Gastrocnemius medialis (tissue), 4 donors: Measurements from ENCODE around the gene ZNF133. TPM values are rescaled to one million over a fixed set of nuclear protein-coding genes. Genes with fewer than 3 reads are reported as not detected.
A peak's percentile ranks its signal among the peaks of the same experiment; 100 is the strongest.

Experiments used
- ATAC-seq, 2 donors: fragments of 150-250 bp; one replicate each; pipeline ENCODE4 v1.9.1; 2016
- DNase-seq, 2 donors: peaks; one replicate each; pipeline ENCODE4 v3.0.0-alpha.2; 2019
- H3K27ac ChIP-seq, 4 donors: fragments of 200-600 bp; sonication (generic); 1 replicate in 1 of 4; 2 replicates in 3 of 4; pipeline ENCODE4 v1.5.1; 2016 to 2018; ENCODE audit warnings: mild to moderate bottlenecking in 2 of 4, moderate library complexity in 1 of 4
- H3K27me3 ChIP-seq, 3 donors: fragments of 200-600 bp; sonication (generic) in 2 of 3; 1 replicate in 1 of 3; 2 replicates in 2 of 3; pipeline versions ENCODE4 v1.5.1 to v1.6.0; 2016 to 2019; ENCODE audit warnings: mild to moderate bottlenecking in 1 of 3, moderate library complexity in 1 of 3
- H3K36me3 ChIP-seq, 2 donors: fragments of 200-600 bp; sonication (generic) in 1 of 2; one replicate each; pipeline ENCODE4 v1.5.1; 2017 to 2018
- H3K4me1 ChIP-seq, 2 donors: fragments of 200-600 bp; sonication (generic) in 1 of 2; one replicate each; pipeline ENCODE4 v1.5.1; 2016 to 2017; ENCODE audit warnings: mild to moderate bottlenecking in 2 of 2
- H3K4me3 ChIP-seq, 4 donors: fragments of 200-600 bp; sonication (generic) in 3 of 4; 1 replicate in 1 of 4; 2 replicates in 3 of 4; pipeline ENCODE4 v1.5.1; 2016 to 2019; ENCODE audit warnings: mild to moderate bottlenecking in 2 of 4
- H3K9me3 ChIP-seq, 3 donors: fragments of 200-600 bp; sonication (generic) in 2 of 3; 1 replicate in 1 of 3; 2 replicates in 2 of 3; pipeline ENCODE4 v1.5.1; 2016 to 2019
- CTCF ChIP-seq, 5 experiments: fragments of 450-650 bp in 3 of 5; fragments of 200-600 bp in 2 of 5; sonication (generic) in 2 of 5; IDR thresholded peaks in 4 of 5; conservative IDR thresholded peaks in 1 of 5; 1 replicate in 4 of 5; 2 replicates in 1 of 5; pipeline ENCODE4 v1.5.1; 2016 to 2019; ENCODE audit warnings: antibody characterized with exemption in 5 of 5, mild to moderate bottlenecking in 3 of 5, moderate library complexity in 3 of 5
- POLR2A ChIP-seq, 2 donors: fragments of 450-650 bp; IDR thresholded peaks; one replicate each; pipeline ENCODE4 v1.6.1; 2017; ENCODE audit warnings: antibody characterized with exemption in 2 of 2, mild to moderate bottlenecking in 2 of 2, moderate library complexity in 2 of 2
- in situ Hi-C, 4 donors: fragments of 200-750 bp; cut with MboI; loops; one replicate each; pipeline versions ENCODE4 v1.15.0 to v1.8.0; 2017; ENCODE audit warnings: low sequenced_read_pairs in 4 of 4
- intact Hi-C: fragments of 100-400 bp; cut with DNase I; formaldehyde crosslinking; loops from one replicate; pipeline ENCODE4 v1.15.1; 2023; ENCODE audit warnings: low total_unique reads
- total RNA-seq, 4 donors: library from RNA; depleted of rRNA; stranded (reverse); fragments of >200 nt; gene quantifications; one replicate each; pipeline versions ENCODE4 v1.1.0 to v1.2.3, GENCODE V29; 2016

ZNF133 gene
- total RNA-seq, 4 donors from 2014 or later = 6.9 to 15.8 (median 11.0) TPM

- no peak for ATAC-seq
- intact Hi-C loops (no loop called here), in situ Hi-C loops (loop anchor here in 1 of 4 donors (25.0 kb wide), 1 partner anchor 741 kb away; no protein-coding TSS in a partner anchor)
- TF ChIP-seq POLR2A (IDR thresholded peaks at IDR 0.05) (no peak), CTCF (IDR thresholded peaks at IDR 0.05 in 4 of 5, conservative IDR thresholded peaks at IDR 0.05 in 1 of 5) (no peak)
- Histone ChIP-seq H3K4me1 (no peaks in the 10 kb centered on the region), H3K9me3 (no peaks in the 10 kb centered on the region), H3K4me3 (no peak overlapping the region), H3K27ac (no peak overlapping the region), H3K27me3 (no peaks in the 10 kb centered on the region), H3K36me3 (no peaks in the 10 kb centered on the region)
- no peak for DNase-seq
Observed at GRCh38 chr20:18252597-18253451, 35.5 kb upstream of the ZNF133 start.

- no peak for DNase-seq
- Histone ChIP-seq H3K27ac (no peak overlapping the region), H3K27me3 (no peaks in the 10 kb centered on the region), H3K4me1 (no peaks in the 10 kb centered on the region), H3K9me3 (no peaks in the 10 kb centered on the region), H3K36me3 (no peaks in the 10 kb centered on the region), H3K4me3 (no peak overlapping the region)
- intact Hi-C loops = no loop called here
- ATAC-seq = no peak
- TF ChIP-seq CTCF (IDR thresholded peaks at IDR 0.05 in 4 of 5, conservative IDR thresholded peaks at IDR 0.05 in 1 of 5) = no peak
- TF ChIP-seq POLR2A (IDR thresholded peaks at IDR 0.05) = no peak
- in situ Hi-C loops = loop anchor here in 1 of 4 donors (25.0 kb wide), 1 partner anchor 742 kb away; no protein-coding TSS in a partner anchor
Observed at GRCh38 chr20:18254615-18255014, 33.7 kb upstream of the ZNF133 start.

- in situ Hi-C loops = loop anchor here in 1 of 4 donors (25.0 kb wide), 1 partner anchor 743 kb away; no protein-coding TSS in a partner anchor
Observed at GRCh38 chr20:18255526-18255925, 32.8 kb upstream of the ZNF133 start.

GRCh38 chr20:18256440-18257090 is 31.8 kb upstream of the ZNF133 start:
- Histone ChIP-seq H3K27me3 (no peaks in the 10 kb centered on the region), H3K4me3 (no peak overlapping the region), H3K27ac (no peak overlapping the region), H3K36me3 (no peaks in the 10 kb centered on the region), H3K9me3 (no peaks in the 10 kb centered on the region), H3K4me1 (no peaks in the 10 kb centered on the region)
- in situ Hi-C loops = loop anchor here in 1 of 4 donors (25.0 kb wide), 1 partner anchor 744 kb away; no protein-coding TSS in a partner anchor
- no peak for DNase-seq
- intact Hi-C loops = no loop called here
- TF ChIP-seq POLR2A (IDR thresholded peaks at IDR 0.05) = no peak
- TF ChIP-seq CTCF (IDR thresholded peaks at IDR 0.05 in 4 of 5, conservative IDR thresholded peaks at IDR 0.05 in 1 of 5) = no peak
- no peak for ATAC-seq

More at GRCh38 chr20:18255526-18255925, 32.8 kb upstream of the ZNF133 start:
- peak in 1 of 2 donors; percentile 21 for DNase-seq
- TF ChIP-seq POLR2A (IDR thresholded peaks at IDR 0.05) = no peak
- Histone ChIP-seq H3K9me3 (no peaks in the 10 kb centered on the region), H3K4me1 (no peaks in the 10 kb centered on the region), H3K27me3 (no peaks in the 10 kb centered on the region), H3K4me3 (no peak overlapping the region), H3K27ac (peak overlapping the region in 2 of 4 donors; percentile 45 to 58), H3K36me3 (no peaks in the 10 kb centered on the region)
- peak; percentile 72 to 99 for ATAC-seq
- intact Hi-C loops = no loop called here
